GM12878 (cell line): ENCODE results near the gene DYNLT4. TPM values are rescaled to one million over a fixed set of nuclear protein-coding genes. Genes with fewer than 3 reads are reported as not detected.

Experiments
- ATAC-seq: fragments of 200-7000 bp; cut with Tn5 transposase; 3 replicates; pipeline ENCODE4 v1.9.1; 2020; ENCODE audit warnings: mild to moderate bottlenecking, moderate library complexity
- BruUV-seq: library from RNA; stranded (reverse); fragments of 400-500 nt; replicated peaks from 2 replicates; lab custom pipeline; 2021; lab: Mats Ljungman, UMichigan
- CTCF ChIA-PET: fragments of 300-600 bp; sonication (Branson Sonifier 250); formaldehyde crosslinking; extraction: SDS; loops from one replicate; lab custom pipeline; 2021; ENCODE audit warnings: inconsistent platforms; lab: Yijun Ruan, JAX
- POLR2A ChIA-PET: fragments of 350-600 bp; formaldehyde crosslinking; extraction: SDS; loops from one replicate; lab custom pipeline; 2021; ENCODE audit warnings: inconsistent platforms; lab: Charles Lee
- RAD21 ChIA-PET: fragments of 300-600 bp; sonication (Branson Sonifier 250); formaldehyde crosslinking; loops from one replicate; lab custom pipeline; 2023; ENCODE audit warnings: antibody characterized with exemption; ENCODE audit not compliant: unreplicated experiment; lab: Charles Lee
- SMC1A ChIA-PET: fragments of 300-600 bp; sonication (Branson Sonifier 250); formaldehyde crosslinking; loops from one replicate; lab custom pipeline; 2023; ENCODE audit not compliant: unreplicated experiment, uncharacterized antibody; lab: Charles Lee
- DNase-seq: peaks from one replicate; pipeline ENCODE4 v3.0.0-alpha.2; 2011; ENCODE audit warnings: low read depth, low spot score
- FAIRE-seq: peaks from 3 replicates; lab custom pipeline; 2011; peaks lifted over from hg19 to GRCh38; lab: Jason Lieb, UNC
- H2AFZ ChIP-seq: 2 replicates; pipeline ENCODE4 v1.6.0; 2011; ENCODE audit warnings: low read depth, low read length, control low read depth; ENCODE audit not compliant: control insufficient read depth
- H3K27ac ChIP-seq: 2 replicates; pipeline ENCODE4 v1.5.1; 2011; ENCODE audit warnings: control low read depth; ENCODE audit not compliant: control insufficient read depth, insufficient read depth
- H3K27me3 ChIP-seq, 2 experiments: replicated peaks in 1 of 2; 2 replicates each; pipeline versions ENCODE4 v1.6.0 to v1.6.1; 2011; ENCODE audit warnings: low read length in 1 of 2; ENCODE audit not compliant: control insufficient read depth in 2 of 2, insufficient read depth in 2 of 2
- H3K36me3 ChIP-seq, 2 experiments: 2 replicates each; pipeline ENCODE4 v1.5.1; 2011; ENCODE audit warnings: low read length in 1 of 2; ENCODE audit not compliant: control insufficient read depth in 2 of 2, insufficient read depth in 2 of 2
- H3K4me1 ChIP-seq: 2 replicates; pipeline ENCODE4 v1.6.1; 2011; ENCODE audit warnings: mild to moderate bottlenecking, low read length, moderate library complexity, mixed read lengths; ENCODE audit not compliant: control insufficient read depth, insufficient read depth
- H3K4me2 ChIP-seq: 2 replicates; pipeline ENCODE4 v1.6.0; 2011; ENCODE audit warnings: control low read depth; ENCODE audit not compliant: control insufficient read depth, insufficient read depth
- H3K4me3 ChIP-seq: fragments of 200-600 bp; sonication (generic); 2 replicates; pipeline ENCODE4 v1.5.1; 2016
- H3K79me2 ChIP-seq: 2 replicates; pipeline ENCODE4 v1.6.0; 2011; ENCODE audit warnings: low read length; ENCODE audit not compliant: control insufficient read depth, insufficient read depth
- H3K9ac ChIP-seq: 2 replicates; pipeline ENCODE4 v1.8.0; 2011; ENCODE audit warnings: low read length, control low read depth, mixed read lengths; ENCODE audit not compliant: control insufficient read depth, insufficient read depth
- H3K9me3 ChIP-seq: replicated peaks from 3 replicates; pipeline ENCODE4 v1.5.1; 2011; ENCODE audit warnings: mild to moderate bottlenecking, low read length; ENCODE audit not compliant: control insufficient read depth, insufficient read depth
- H4K20me1 ChIP-seq: 2 replicates; pipeline ENCODE4 v1.6.0; 2011; ENCODE audit not compliant: control insufficient read depth, insufficient read depth
- BACH1 ChIP-seq: fragments of 450-650 bp; IDR thresholded peaks from 2 replicates; pipeline ENCODE4 v1.6.1; 2017; ENCODE audit warnings: mild to moderate bottlenecking, borderline replicate concordance
- CTCF ChIP-seq, 3 experiments: IDR thresholded peaks in 2 of 3; conservative IDR thresholded peaks in 1 of 3; 2 replicates each; pipeline ENCODE4 v1.5.1; 2011; ENCODE audit warnings: low read depth in 3 of 3, low read length in 3 of 3, mild to moderate bottlenecking in 3 of 3, control low read depth in 2 of 3, moderate library complexity in 2 of 3, inconsistent platforms in 1 of 3, mixed read lengths in 1 of 3; ENCODE audit not compliant: control insufficient read depth in 2 of 3, insufficient read depth in 1 of 3; ENCODE audit errors: extremely low read depth in 1 of 3
- ESRRA ChIP-seq: IDR thresholded peaks from 2 replicates; pipeline ENCODE4 v1.6.1; 2012; ENCODE audit warnings: mild to moderate bottlenecking, low read length, improper control_type of control experiment
- HSF1 ChIP-seq: fragments of 150-350 bp; IDR thresholded peaks from 2 replicates; pipeline ENCODE4 v1.6.1; 2014; ENCODE audit warnings: mild to moderate bottlenecking, low read depth, low read length
- NFYA ChIP-seq: IDR thresholded peaks from 2 replicates; pipeline ENCODE4 v1.6.1; 2011; ENCODE audit warnings: low read depth, mild to moderate bottlenecking, low read length, improper control_type of control experiment, borderline replicate concordance
- NR2C2 ChIP-seq: IDR thresholded peaks from 2 replicates; pipeline ENCODE4 v1.6.1; 2011; ENCODE audit warnings: borderline replicate concordance, low read depth; ENCODE audit not compliant: control insufficient read depth, insufficient read length
- PML ChIP-seq: IDR thresholded peaks from 2 replicates; pipeline ENCODE4 v1.6.1; 2012; ENCODE audit warnings: low read length, inconsistent platforms
- RAD21 ChIP-seq: IDR thresholded peaks from 2 replicates; pipeline ENCODE4 v1.6.1; 2011; ENCODE audit warnings: mild to moderate bottlenecking, low read depth, low read length, moderate library complexity; ENCODE audit not compliant: insufficient read depth
- TAF1 ChIP-seq: IDR thresholded peaks from 2 replicates; pipeline ENCODE4 v1.6.1; 2011; ENCODE audit warnings: mild to moderate bottlenecking, low read depth, low read length, borderline replicate concordance
- ZBTB4 ChIP-seq: fragments of 450-650 bp; formaldehyde crosslinking; IDR thresholded peaks from 2 replicates; pipeline ENCODE4 v1.4.0; 2022; ENCODE audit warnings: mild to moderate bottlenecking, moderate library complexity
- WGBS: methylation state at CpG from one replicate; pipeline ENCODE4 v1.1.6; 2016; ENCODE audit warnings: low lambda C conversion rate; ENCODE audit not compliant: insufficient replicate concordance, insufficient coverage; ENCODE audit errors: missing lambda C conversion rate; 5-methylcytosine and 5-hydroxymethylcytosine counted together
- in situ Hi-C: fragments of 300-500 bp; cut with MboI; formaldehyde crosslinking; loops from 9 replicates; pipeline ENCODE4 v1.14.3; 2018; ENCODE audit warnings: mixed read lengths
- intact Hi-C: fragments of 100-400 bp; cut with micrococcal nuclease; formaldehyde crosslinking; loops from one replicate; pipeline ENCODE4 v1.14.2; 2022; ENCODE audit not compliant: unreplicated experiment
- polyA plus RNA-seq, 11 experiments: library from polyadenylated mRNA; depleted of rRNA in 4 of 11; unstranded in 6 of 11; stranded (reverse) in 5 of 11; fragments of >200 nt; fragmentation: Nextera tagmentation in 4 of 11; fragmentation: Illumina TruSeq in 1 of 11; extraction: Ambion mirVana in 4 of 11; extraction: Trizol in 1 of 11; gene quantifications; 1 replicate in 1 of 11; 2 replicates in 10 of 11; pipeline versions ENCODE4 v1.2.1 to v1.2.3, GENCODE V29; 2011 to 2016; ENCODE audit warnings: inconsistent platforms in 2 of 11, missing spikeins in 2 of 11, low read depth in 1 of 11
- total RNA-seq, 4 experiments: library from RNA; depleted of rRNA in 3 of 4; stranded (reverse); fragments of >200 nt in 3 of 4; fragmentation: Illumina TruSeq in 1 of 4; extraction: Trizol in 1 of 4; gene quantifications; 2 replicates each; pipeline versions ENCODE4 v1.2.1 to v1.2.3, GENCODE V29; 2013 to 2021
- TF ChIP-seq, protein P1 (sequence below): IDR thresholded peaks from 2 replicates; pipeline ENCODE4 v1.6.1; 2012; ENCODE audit warnings: low read length, inconsistent platforms

The DYNLT4 gene
- total and polyA plus RNA-seq, 10 of the 15 experiments (the other 5 are each of a cell fraction or from before 2014, with no cell fraction given): 0.23 to 0.28 TPM; not detected in 8

DNA sequence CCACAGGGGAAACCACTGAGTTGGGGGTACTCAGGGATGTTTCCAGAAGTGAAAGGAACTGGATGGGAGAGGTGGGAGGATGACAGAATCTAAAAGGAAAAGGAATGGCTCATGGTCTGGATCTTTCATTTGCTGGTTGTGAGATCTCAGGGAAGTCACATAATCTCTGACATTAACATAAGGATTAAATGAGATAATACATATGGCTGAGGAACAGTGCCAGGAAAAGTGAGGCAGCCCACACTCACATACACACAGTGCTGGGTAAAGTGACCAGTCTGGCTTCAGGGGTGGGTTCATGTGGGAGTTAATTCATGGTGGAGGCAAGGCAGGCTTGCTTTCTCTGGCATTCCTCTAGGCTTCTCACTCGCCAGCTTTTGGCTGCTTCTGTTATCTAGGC lies 39.8 kb upstream of the DYNLT4 start:
- no peak overlapping the region for H2AFZ ChIP-seq
- ATAC-seq (no peak), DNase-seq (no peak), FAIRE-seq (no peak)
- no peaks in the 10 kb centered on the region for H3K9me3 ChIP-seq
- peaks cover 3% of the 10 kb centered on the region; the same call in 1 of the 2 replicates for H3K4me1 ChIP-seq
- no peaks in the 10 kb centered on the region for H3K27me3 ChIP-seq
- no peak overlapping the region for H3K9ac ChIP-seq
- no peak overlapping the region for H3K27ac ChIP-seq
- no TSS peak for BruUV-seq
- WGBS: 89% methylated on average over 1 of the region's 1 CpG
- H3K36me3 ChIP-seq: no peaks in the 10 kb centered on the region; a peak in 1 of 4 replicates
- H3K4me3 ChIP-seq: no peak overlapping the region
- RAD21 ChIA-PET: no interaction called here
- in situ Hi-C loops (no loop called here), intact Hi-C loops (no loop called here)
- CTCF ChIA-PET: no interaction called here
- H4K20me1 ChIP-seq: no peaks in the 10 kb centered on the region
- SMC1A ChIA-PET: no interaction called here
- no peak overlapping the region for H3K4me2 ChIP-seq
- no peaks in the 10 kb centered on the region for H3K79me2 ChIP-seq
- POLR2A ChIA-PET: no interaction called here
- no peak for TF ChIP-seq ESRRA
- TF ChIP-seq HSF1: no peak
- no peak for TF ChIP-seq NFYA
- no peak for TF ChIP-seq TAF1
- TF ChIP-seq BACH1: no peak
- TF ChIP-seq, protein P1, sequence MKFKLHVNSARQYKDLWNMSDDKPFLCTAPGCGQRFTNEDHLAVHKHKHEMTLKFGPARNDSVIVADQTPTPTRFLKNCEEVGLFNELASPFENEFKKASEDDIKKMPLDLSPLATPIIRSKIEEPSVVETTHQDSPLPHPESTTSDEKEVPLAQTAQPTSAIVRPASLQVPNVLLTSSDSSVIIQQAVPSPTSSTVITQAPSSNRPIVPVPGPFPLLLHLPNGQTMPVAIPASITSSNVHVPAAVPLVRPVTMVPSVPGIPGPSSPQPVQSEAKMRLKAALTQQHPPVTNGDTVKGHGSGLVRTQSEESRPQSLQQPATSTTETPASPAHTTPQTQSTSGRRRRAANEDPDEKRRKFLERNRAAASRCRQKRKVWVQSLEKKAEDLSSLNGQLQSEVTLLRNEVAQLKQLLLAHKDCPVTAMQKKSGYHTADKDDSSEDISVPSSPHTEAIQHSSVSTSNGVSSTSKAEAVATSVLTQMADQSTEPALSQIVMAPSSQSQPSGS: no peak
- TF ChIP-seq NR2C2: no peak
- no peak for TF ChIP-seq ZBTB4 (CRISPR knock-in tag)
- TF ChIP-seq RAD21: no peak
- TF ChIP-seq CTCF (IDR thresholded peaks at IDR 0.05 in 2 of 3, conservative IDR thresholded peaks at IDR 0.05 in 1 of 3; ENCODE audit: control insufficient read depth in 2 of 3, extremely low read depth in 1 of 3, insufficient read depth in 1 of 3, low read depth in 3 of 3, low read length in 3 of 3): no peak
- TF ChIP-seq PML: no peak
